DND-41 (cell line): ENCODE measurements around the gene GMEB2.

Experiments used
- CTCF ChIP-seq: IDR thresholded peaks from 2 replicates; pipeline ENCODE4 v1.5.1; 2012; ENCODE audit warnings: borderline replicate concordance, low read length, moderate library complexity, mild to moderate bottlenecking; ENCODE audit not compliant: poor library complexity, severe bottlenecking; ENCODE audit errors: extremely low read depth
- EZH2 ChIP-seq: IDR thresholded peaks from 3 replicates; pipeline ENCODE4 v1.6.1; 2012; ENCODE audit warnings: borderline replicate concordance, low read depth, mild to moderate bottlenecking, moderate library complexity, low read length, inconsistent platforms; ENCODE audit not compliant: severe bottlenecking

- TF ChIP-seq EZH2 = no peak
- no peak for TF ChIP-seq CTCF
Observed at GRCh38 chr20:63628246-63628975, 1.5 kb upstream of the GMEB2 start.
